HepG2 (cell line): ENCODE measurements around the gene RAB14. TPM values are rescaled to one million over a fixed set of nuclear protein-coding genes. Genes with fewer than 3 reads are reported as not detected.

Experiments used
- polyA plus RNA-seq, 8 experiments: library from polyadenylated mRNA; depleted of rRNA in 3 of 8; stranded (reverse) in 7 of 8; unstranded in 1 of 8; fragments of >200 nt; fragmentation: Illumina TruSeq in 4 of 8; extraction: Trizol in 4 of 8; gene quantifications; 2 replicates each; pipeline versions ENCODE4 v1.2.1 to v1.2.3, GENCODE V29; 2011 to 2016; ENCODE audit warnings: low read depth in 4 of 8, missing spikeins in 1 of 8, mixed read lengths in 1 of 8; ENCODE audit not compliant: insufficient read depth in 1 of 8
- small RNA-seq, 3 experiments: library from RNA; depleted of rRNA; stranded (forward); fragments of <200 nt; gene quantifications; one replicate each; pipeline ENCODE3, GENCODE V24; 2012; ENCODE audit warnings: low read depth in 2 of 3, low replicate concordance in 1 of 3; ENCODE audit not compliant: insufficient read length in 3 of 3, insufficient read depth in 2 of 3
- total RNA-seq, 5 experiments: library from RNA; depleted of rRNA; stranded (reverse); fragments of >200 nt; fragmentation: Illumina TruSeq; extraction: Trizol; gene quantifications; 2 replicates each; pipeline ENCODE4 v1.2.3, GENCODE V29; 2016; ENCODE audit warnings: low read depth in 1 of 5

Gene RAB14
- total and polyA plus RNA-seq, 2 of the 13 experiments (the other 11 are each of a cell fraction or from before 2014, with no cell fraction given), result 17.4 to 19.3 TPM

Small RNA genes lying within 50 kb of the gene (small RNA-seq; reads per million reads assigned to genes)
- gene RN7SL181P, result 0 reads per million in 3 experiments

Other genes starting within 250 kb of the RAB14 start
- 29.8 and 57.6 TPM in 2 replicates for gene C5, start 151.6 kb downstream of the RAB14 start, total RNA-seq (2016; rRNA removed; fragmentation: Illumina TruSeq; extraction: Trizol)
- 192 and 242 TPM in 2 replicates for gene C5, start 151.6 kb downstream of the RAB14 start, polyA plus RNA-seq (2011; rRNA removed)
- gene CNTRL, start 126.9 kb downstream of the RAB14 start, total RNA-seq (2016; rRNA removed; fragmentation: Illumina TruSeq; extraction: Trizol), result 11.8 and 14.4 TPM in 2 replicates
- gene CNTRL, start 126.9 kb downstream of the RAB14 start, polyA plus RNA-seq (2011; rRNA removed), result 6.1 and 7.5 TPM in 2 replicates
- gene GSN, start 66.3 kb upstream of the RAB14 start, total RNA-seq (2016; rRNA removed; fragmentation: Illumina TruSeq; extraction: Trizol), result 126 and 307 TPM in 2 replicates
- gene GSN, start 66.3 kb upstream of the RAB14 start, polyA plus RNA-seq (2011; rRNA removed), result 294 and 436 TPM in 2 replicates
- 26.0 and 43.6 TPM in 2 replicates for gene STOM, start 168.4 kb upstream of the RAB14 start, total RNA-seq (2016; rRNA removed; fragmentation: Illumina TruSeq; extraction: Trizol)
- gene STOM, start 168.4 kb upstream of the RAB14 start, polyA plus RNA-seq (2011; rRNA removed), result 165 and 166 TPM in 2 replicates